Neural progenitor cell (in vitro differentiated cells): ENCODE results near the gene CNTNAP2.

Experiments used
- CTCF ChIP-seq: fragments of 200-600 bp; sonication (generic); IDR thresholded peaks from 2 replicates; pipeline ENCODE4 v1.5.1; 2017; ENCODE audit warnings: antibody characterized with exemption, mild to moderate bottlenecking
- EZH2 ChIP-seq: fragments of 200-600 bp; sonication (generic); IDR thresholded peaks from 2 replicates; pipeline ENCODE4 v1.6.1; 2017; ENCODE audit warnings: antibody characterized with exemption, mild to moderate bottlenecking, moderate library complexity
- EZH2phosphoT487 ChIP-seq: fragments of 200-600 bp; sonication (generic); IDR thresholded peaks from 2 replicates; pipeline ENCODE4 v1.6.1; 2017; ENCODE audit warnings: antibody characterized with exemption

GRCh38 chr7:146735992-146736391 is 619.4 kb downstream of the CNTNAP2 start:
- no peak for TF ChIP-seq CTCF
- no peak for TF ChIP-seq EZH2
- no peak for TF ChIP-seq EZH2phosphoT487
